Measurements from ENCODE around the gene HECW1.
"Not testable (repeated sequence)": the region's sequence is repeated elsewhere in the genome, so short reads cannot be mapped to it uniquely, and the experiment has no call there.

The HECW1 gene

DNA sequence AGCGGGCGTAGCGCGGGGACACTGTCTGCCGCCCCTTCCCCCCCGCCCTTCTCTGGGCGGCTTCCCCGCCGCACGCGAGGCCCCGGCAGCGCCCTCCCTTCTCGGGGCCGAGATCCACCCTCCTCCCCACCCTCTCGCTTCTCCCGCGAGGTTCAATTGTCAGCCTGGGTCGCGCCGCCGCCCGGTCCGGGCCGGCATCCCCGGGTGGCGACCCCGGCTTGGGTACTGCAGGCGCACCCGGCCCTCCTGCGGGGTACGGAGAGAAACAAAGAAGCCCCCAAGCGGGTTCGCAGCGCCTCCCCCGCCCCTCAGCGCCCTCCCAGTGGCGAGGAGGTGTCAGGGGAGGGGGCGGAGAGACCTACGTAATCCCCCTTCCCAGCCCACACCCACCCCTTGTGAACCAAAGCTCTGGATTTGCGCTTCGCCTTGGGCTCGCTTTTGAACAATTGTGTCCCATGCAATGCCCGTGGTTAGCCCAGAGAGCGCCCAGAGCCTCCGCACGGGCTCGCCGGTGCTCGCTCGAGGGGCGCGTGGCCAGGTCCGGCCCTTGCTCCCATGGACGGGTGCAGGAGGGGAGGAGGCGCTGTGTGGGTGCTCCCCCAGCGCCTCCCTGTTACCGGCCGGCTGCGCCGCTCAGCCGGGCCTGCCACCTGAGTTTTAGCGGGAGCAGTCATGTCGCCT lies 634 bp downstream of the HECW1 start:
- no peak for DNase-seq

DNA sequence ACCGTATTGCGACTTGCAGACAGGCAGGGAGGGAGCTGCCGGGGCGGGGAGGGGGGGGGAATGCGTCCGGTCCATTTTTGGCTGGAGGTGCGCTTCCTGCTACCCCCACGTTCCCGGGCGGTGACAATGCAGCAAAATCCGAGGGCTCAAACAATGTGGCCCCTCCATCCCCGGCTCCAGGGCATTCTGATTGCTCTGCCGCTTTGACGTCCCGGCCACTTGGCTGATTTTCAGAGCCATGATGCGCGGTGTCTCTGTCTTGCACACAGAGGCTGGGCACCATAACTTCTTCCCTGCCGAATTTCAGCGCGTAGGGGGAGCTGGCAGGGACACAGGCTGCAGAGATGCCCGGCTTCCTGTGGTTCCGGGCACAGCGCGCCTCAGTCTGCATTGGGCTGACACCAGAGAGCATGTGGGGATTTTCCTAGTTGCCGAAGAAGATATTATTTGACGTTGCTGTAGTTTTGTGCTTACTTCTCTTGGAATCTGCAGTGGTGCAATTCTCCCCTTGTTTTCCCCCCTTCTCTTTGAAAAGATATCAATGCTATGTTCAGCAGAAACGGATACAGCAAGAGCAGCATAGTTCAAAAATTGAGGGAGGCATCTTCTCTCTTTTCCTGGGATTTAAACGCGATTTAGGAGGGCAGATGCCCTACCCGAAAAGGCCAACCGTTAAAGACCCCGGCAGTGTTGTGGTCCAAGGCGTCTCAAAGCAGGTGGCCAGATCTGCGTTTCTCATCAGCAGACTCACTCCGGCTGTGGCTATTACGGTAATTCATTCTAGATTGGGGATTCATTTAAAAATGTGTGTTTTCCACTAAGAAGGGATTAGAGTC lies 1.4 kb downstream of the HECW1 start:
- no peak for DNase-seq

DNA sequence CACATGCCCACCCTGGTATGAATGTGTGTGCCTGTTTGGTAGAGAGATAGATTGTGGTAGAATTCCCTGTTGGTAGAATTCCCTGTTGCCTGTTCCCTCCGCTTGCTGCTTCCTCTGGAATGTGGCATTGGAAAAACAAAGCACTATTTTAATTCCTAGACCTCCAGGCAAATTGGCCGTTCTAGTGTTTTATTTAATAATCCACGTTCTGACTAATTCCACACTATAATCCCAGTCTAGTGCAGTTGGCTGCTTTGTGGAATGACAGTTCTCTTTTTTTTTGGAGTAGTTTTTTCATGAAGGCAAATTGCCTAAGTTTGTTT lies 2.0 kb downstream of the HECW1 start:
- no peak for DNase-seq

DNA sequence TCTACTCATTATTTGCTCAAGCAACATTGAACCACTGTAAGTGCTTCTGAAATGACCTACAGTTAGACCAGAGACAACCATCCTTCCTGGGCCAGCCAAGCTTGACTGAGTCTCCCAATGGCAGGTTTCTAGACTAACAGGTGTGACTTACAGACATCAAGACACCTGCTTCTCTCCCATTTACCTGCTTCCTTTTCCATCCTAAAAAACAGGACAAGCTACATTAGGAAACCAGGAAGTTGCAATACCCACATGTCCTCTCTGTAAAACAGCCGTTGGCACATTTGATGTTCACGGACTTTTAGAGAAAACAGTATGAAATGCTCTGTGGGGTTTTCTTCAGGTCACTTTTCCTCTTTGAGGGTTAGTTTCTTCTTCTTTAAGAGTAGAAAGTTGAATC lies 4.0 kb downstream of the HECW1 start:
- no peak for DNase-seq

DNA sequence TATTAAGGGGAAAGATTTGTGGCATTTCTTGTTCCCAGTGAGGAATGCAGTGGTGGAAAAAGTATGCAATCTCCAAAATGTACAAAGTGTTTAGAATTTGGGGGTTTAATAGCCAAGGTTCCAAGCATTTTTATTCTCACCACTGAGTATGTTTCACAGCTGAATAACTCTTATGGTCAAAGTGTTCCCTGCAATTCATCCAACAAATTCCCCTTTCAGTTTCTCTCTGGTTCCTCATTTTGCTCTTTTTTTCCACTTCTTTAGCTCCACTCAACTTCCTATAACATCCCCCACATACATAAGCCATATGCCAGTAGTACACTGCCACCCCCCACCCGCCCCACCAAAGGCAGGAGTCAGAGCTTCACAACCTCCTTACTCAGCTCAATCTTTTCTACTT lies 4.6 kb downstream of the HECW1 start:
- DNase-seq: no peak

DNA sequence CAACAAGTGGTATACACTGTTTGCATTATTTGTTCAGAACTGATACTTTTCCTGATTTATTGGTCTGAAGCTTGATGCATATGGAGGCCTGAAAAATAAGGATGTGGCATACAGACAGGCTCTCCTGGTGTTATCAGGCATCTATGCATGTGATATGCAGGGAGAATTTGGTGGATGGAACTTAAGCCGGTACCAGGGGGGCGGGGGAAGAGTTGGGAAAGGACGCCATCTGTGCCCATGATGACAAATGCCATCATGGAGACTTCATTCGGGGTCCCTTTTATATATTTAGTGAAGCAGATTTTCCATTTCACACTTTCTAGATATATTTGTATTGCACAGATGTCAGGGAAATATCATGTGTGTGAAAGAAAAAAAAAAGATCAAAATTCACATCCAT lies 5.4 kb downstream of the HECW1 start:
- no peak for DNase-seq

DNA sequence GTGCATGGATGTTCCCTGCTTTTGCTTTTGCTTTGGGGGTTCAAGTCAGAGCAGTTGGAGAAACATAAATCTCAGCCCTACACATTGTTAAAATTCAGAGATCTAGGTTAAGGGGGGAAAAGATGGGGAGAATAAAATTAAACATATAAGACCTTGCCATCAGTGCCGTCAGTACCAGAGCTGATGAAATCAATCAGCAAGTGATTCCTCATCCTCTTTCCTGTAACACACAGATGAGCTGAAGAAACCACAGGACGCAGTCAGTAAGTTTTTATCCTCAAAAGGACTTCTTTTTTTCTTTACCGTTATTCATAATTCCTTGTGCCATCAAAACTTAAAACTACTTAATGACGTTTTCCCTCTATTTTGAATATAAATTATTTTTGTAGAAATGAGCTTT lies 5.9 kb downstream of the HECW1 start:
- no peak for DNase-seq

DNA sequence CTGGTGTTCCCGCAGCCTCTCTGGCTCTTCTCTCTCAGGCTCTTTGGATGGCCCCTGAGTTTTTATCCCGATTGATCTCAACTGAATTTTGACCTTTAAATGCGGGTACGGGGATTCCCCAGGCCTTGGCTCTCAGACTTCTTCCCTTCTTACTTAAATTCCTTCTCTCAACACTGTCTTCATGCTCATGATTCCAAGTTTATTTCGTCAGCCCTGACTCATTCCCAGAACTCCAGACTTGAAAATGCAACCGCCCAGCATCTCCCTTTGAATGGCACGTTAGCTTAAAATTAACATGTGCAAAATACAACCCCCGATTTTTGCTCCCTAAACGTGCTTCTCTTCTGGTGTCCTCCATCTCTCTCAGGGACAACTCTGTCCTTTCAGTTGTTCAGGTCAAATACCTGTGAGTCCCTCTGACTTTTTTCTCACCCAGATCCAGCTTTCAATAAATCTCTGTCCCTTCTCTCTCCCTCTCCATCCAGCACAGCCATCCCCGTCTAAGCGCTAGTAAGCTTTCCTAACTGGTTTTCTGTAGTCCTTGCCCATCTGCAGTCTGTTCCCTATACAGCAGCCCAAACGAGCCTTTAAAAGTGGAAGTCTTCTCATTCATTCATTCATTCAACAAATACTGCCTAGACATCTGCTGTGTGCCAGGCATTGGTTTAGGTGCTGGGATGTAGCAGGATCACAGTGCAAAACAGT lies 7.1 kb downstream of the HECW1 start:
- no peak for DNase-seq

DNA sequence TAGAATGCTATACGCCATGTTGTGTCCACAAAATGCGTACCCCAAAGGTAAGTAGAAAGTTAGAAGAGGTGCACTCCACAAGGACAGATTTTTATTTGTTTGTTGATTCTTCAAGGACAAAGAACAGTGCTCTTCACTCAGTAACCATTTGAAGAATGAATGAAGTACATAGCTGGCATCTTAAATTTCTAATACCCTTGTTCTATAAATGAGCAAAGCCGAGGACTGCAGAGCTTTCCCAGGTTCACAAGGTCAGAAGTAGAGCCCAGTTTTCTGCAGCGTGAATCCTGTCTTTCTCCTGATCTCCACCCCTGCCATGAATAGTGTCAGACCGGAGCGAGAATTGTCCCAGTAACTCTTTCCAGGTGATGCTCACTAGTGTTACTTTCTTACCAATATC lies 9.5 kb downstream of the HECW1 start:
- DNase-seq: no peak

DNA sequence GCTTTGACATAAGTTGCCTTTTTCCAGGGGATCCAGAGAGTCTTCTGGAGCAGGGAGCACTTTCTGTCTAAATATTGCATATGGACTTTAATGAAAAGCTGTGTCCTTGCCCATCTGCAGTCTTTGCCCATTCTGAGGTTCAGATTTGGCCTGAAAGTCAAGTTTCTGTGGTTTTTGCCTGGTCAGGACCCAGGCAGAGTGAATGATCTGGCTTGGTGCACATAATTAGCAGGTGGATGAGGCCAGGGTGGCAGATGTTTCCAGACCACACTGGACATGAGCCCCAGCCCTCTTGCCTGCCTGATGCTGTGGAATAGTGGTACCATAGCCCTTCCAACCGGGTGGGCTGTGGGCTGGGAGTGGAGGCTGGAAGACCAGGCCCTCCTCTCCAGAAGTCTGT lies 11.0 kb downstream of the HECW1 start:
- no peak for DNase-seq

DNA sequence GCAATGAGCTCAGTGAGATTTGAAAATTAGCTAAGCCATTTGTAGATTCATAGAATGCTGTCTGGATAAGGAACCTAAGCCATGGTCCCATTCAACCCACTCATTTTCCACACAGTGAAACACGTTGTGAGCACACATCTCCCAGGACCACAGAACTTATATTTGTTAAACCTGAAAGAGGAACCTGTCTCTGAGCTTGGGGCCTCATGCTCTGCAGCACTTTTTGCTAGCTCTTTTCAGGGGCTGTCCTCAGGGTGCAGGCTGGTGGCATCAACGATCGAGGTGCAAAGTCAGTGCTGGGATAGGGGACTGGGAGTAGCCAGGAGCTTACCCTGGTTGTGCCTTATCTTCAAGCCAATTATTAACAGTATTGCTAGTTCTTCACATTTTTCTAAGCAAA lies 11.9 kb downstream of the HECW1 start:
- DNase-seq: no peak

DNA sequence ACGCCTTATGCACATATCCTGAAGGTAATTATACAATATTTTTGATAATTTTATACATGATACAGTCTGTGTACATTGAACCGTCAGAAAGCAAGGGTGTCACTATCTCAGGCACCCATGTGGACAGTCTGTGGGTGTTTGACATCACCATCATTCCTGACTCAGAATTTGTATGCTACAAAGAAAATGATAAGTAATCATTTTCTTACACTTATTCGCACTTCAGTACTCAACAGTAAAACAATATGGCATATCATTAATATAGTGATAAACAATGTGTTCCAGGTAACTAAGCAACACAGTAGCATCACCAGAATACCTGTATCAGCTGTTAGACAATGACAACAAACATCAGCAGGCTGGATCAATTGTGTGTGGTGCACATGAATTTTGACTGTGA lies 17.9 kb downstream of the HECW1 start:
- no peak for DNase-seq

DNA sequence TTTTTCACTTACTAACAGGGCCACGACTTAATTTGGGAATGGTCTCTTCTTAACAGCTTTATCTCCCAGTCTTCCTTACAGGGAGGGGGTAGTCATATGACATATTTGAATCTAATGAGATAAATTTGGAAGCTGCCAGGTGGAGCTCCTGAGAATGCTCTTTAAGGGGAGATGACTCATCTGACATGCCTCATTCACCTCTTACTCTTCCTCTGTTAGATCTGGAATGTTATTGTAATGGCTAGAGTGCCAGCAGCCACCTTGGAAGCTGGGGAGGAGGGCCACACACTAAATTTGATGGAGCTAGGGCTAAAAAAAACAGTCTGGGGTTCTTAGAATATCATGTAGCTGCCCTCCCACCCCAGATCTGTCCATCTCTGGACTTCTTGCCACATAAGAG lies 22.7 kb downstream of the HECW1 start:
- no peak for DNase-seq

DNA sequence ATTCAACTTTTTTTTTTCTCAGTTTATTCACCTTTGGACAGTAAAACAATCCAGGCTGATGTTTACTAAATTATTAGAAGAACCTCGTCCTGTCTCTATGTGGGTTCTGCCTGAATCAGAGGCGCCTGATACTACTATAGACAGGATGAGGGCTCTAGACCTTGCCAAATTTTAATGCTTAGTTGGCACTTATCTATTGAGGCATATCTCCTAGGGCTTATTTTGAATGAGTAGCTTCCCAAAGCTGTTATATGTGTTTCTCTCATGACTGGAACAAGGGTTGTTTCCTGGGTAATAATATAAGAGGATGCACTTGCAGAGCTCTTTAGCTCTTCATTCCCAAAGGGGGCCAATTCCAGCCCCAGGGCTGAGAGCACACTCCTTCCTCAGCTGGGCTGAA lies 23.6 kb downstream of the HECW1 start:
- DNase-seq: no peak

DNA sequence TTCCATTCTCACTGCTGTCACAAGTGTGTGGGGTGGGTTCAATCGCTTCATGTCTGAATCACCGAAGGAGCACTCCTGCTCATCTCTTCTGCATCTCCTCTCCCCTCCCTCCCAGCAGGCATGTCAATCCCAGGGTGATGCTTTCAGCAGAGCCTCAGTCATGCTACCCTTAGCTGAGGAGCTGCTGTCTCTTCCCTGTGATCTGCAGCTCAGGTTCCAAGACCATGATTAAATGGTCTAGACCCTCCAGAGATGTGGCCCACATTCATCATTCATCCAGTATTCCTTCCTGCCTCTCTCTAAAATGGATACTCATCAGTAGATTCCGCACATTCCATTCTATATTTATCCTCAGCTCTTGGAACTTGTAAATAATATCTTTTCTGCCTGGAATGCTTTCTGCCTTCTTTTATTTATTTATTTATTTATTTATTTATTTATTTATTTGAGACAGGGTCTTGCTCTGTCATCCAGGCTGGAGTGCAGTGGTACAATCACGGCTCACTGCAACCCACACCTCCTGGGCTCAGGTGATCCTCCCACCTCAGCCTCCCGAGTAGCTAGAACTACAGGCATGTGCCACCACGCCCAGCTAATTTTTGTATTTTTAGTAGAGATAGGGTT lies 24.8 kb downstream of the HECW1 start:
- not testable (repeated sequence) for DNase-seq

DNA sequence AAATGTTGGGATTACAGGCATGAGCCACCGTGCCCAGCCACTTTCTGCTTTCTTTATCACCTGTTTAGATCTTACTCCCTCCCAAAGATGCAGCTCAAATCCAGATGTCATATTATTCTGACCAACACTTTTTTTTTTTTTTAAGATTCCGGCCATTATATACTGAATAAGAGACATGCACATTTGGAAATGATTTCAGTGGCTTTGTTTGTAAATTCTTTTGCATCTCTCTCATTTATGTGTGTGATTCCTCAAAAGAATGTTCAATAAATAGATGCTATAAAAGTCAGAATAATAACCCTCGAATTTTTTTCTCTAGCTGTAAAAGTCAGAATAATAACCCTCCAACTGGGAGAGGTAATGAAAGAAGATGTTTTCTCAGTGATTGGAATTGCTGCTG lies 25.4 kb downstream of the HECW1 start:
- DNase-seq: no peak

DNA sequence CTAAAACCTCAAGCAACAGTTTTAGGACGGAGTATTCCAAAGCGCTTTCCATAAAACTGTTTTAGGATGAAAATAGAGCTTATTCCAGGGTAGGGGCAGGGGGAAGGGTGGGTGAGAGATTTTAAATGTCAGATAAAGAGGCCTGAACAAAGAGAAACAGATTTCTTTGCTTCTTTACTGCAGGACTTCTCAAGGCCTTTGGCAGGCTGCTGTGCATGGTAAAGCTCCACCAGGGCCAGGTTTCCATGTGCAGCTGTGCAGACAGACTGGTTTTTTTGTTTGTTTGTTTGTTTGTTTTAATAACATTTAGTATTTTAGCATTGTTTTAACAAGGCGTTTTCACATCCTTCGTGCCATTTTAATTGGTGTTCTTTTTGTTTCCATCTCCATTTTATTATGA lies 26.3 kb downstream of the HECW1 start:
- DNase-seq: no peak

DNA sequence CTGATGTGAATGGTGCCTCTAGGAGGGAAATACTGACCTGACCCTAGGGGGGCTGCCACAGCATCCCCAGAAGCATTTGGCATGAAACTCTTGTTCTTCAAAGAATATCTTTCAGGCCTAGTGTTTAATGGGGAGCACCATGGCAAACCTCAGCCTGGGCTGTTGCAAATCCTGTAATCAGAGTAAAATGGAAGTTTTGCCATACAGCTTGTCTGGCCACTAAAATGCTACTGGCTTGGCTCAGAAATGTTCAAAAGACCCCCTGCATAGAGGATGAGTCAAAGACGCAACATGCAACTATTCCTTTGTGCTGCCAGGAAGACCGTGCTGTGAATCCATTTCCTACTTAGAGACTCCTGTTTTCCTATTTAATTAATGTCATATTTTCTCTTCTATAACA lies 26.7 kb downstream of the HECW1 start:
- no peak for DNase-seq

DNA sequence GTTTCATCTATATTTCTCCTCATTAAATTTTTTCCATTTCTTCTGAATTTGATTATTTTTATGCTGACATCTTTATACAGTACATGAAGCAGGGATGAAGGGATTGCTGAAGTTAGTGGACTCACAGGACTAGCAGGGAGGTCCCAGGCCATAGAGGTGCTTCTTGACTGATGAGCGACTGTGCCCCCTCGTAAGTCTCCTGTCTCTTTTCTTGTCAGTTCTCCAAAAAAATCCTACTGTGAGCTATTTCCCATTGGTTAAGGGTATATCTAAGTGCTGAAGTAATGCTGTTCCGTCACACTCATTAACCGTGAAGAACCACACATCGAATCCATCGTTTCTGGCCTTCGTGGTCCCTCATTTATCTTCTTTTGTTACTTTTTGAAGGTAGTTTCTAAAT lies 27.7 kb downstream of the HECW1 start:
- DNase-seq: no peak

DNA sequence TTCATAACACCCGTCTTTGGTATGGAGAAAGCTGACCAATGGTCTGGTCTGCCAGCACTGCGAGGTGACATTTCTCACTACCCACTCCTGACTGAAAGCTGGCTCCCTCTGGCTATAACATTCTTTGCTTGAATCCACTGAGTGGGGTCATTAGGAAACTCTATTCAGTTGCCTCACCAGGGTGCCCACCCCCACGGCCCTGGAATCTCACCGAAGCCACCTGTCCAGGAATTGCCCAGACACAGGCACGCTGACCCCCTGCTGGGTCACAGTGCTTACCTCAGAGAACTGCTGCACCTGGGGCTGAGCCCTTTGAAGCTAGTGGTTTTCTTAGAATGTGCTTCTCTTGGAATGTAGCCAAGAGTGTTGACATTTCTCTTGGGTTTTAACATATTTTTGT lies 28.6 kb downstream of the HECW1 start:
- no peak for DNase-seq

DNA sequence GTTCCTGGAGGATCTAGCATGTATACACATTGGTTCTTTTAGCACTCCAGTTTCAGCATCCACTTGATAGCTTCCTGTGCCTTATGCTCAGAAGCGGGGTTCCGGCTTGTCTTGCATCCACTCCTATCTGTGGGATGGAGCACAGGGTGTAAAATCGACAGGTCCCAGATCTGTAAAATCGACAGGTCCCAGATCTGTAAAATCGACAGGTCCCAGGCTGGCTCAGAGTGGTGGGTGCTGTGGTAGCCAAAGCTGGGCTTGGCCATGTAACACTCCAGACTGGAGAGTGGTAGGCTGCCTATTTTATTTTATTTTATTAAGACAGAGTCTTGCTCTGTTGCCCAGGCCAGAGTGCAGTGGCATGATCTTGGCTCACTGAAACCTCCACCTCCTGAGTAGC lies 30.3 kb downstream of the HECW1 start:
- no peak for DNase-seq

DNA sequence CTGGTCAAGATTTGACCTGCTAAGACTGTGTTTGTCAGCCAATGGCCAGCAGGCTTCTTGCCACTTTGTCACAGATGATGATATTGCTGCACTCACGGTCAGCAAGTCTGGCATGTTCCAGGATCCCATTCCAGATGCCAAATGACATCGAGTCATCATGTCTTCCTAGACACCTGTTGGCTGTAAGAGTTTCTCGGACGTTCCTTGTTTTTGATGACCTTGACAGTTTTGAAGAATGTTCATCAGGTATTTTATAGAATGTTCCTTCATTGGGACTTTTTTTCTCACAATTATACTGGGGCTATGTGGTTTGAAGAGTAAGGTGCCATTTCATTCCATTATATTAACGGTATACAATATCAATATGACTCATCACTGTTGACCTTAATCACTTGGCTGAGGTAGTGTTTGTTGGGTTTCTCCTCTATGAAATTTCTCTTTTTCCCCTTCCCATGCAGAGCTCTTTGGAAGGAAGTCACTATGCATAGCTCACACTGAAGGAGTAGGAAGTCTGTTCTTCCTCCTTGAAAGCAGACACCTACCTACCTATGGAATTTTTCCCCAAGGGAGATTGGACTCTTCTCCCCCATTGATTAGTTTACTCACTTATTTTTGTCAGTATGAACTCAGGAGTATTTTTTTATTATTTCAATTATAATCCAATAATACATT lies 31.6 kb downstream of the HECW1 start:
- DNase-seq: no peak

DNA sequence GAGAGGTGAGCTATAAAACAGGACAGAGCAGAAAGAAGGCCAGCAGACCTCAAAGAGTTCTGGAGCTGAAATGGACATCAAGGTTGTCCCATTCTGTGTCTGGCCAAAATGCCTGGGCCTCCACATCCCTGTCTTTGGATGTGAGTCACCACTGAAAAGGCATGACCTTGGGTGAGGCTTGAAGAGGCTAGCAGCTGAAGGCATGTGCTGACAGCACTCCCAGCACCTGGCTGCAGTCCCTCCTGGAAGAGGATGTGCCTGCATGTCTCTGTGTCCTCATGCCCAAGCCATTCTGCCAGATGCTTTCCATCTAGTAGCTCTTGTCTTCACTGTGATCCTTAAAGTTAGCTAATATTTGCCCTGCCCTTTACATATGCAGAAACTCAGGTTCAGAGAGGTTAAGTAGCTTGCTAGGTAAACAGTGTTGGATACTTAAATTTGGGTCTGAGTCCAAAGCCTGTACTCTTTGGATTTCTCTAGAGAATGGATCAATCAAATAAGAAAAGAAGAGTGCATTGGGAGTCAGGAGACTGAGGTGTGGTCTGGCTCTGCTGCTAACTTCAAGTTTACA lies 35.8 kb downstream of the HECW1 start:
- DNase-seq: no peak
